ENCODE measurements around the gene KRTAP12-3.
"Not testable (repeated sequence)": the region's sequence is repeated elsewhere in the genome, so short reads cannot be mapped to it uniquely, and the experiment has no call there.

KRTAP12-3 gene

DNA sequence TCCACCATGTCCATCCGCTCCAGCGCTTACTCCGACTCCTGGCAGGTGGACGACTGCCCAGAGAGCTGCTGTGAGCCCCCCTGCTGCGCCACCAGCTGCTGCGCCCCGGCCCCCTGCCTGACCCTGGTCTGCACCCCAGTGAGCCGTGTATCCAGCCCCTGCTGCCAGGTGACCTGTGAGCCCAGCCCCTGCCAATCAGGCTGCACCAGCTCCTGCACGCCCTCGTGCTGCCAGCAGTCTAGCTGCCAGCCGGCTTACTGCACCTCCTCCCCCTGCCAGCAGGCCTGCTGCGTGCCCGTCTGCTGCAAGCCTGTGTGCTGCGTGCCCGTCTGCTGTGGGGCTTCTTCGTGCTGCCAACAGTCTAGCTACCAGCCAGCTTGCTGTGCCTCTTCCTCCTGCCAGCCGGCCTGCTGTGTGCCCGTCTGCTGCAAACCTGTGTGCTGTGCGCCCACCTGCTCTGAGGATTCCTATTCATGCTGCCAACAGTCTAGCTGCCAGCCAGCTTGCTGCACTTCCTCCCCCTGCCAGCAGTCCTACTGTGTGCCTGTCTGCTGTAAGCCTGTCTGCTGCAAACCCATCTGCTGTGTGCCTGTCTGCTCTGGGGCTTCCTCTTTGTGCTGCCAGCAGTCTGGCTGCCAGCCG, 30.4 kb upstream of the KRTAP12-3 start:
- DNase-seq (ENCODE audit: low read depth in 2 of 2), result not testable (repeated sequence)

DNA sequence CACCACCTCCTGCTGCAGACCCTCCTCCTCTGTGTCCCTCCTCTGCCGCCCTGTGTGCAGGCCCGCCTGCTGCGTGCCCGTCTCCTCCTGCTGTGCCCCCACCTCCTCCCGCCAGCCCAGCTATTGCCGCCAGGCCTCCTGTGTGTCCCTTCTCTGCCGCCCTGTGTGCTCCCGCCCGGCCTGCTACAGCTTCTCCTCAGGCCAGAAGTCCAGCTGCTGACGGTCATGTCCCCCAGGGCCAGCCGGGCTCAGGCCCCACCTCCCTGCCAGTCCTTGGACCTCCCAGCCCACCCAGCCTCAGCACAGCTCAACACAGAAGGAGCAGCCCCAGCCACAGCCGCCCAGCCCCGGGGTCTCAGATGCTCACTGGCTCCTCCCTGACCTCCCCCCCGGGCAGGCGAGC, 29.9 kb upstream of the KRTAP12-3 start:
- DNase-seq (ENCODE audit: low read depth in 2 of 2), result not testable (repeated sequence)

DNA sequence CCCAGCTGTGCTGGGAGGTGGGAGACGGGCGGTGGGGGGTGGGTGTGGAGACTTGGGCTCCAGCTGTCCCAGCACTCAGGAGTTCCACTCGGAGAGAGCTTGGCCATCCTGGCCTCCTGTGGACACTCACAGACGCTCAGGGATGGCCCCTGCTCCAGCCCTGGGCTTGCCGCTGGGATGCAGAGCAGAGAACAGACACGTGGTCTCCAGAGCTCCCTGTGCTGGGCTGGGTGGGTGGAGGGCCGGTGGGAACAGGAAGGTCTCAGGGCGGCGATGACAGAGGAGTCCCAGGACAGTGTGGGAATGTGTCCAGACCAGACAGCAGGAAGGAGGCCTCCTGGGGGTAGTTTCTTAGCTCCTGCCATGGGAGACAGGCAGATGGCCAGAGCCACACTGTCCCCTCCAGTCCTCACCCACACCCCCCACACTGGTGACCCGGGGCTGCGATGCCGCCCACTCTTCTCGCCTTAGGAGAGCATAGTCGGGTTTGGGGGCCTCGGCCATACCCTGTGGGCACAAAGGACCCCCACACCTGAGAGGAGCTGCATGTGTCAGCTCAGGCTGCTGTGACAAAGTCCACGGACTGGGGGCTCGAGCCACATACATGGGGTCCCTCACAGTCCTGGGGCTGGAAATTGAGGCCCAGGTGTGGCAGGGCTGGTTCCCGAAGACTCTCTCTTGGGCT, 28.9 kb upstream of the KRTAP12-3 start:
- DNase-seq (ENCODE audit: low read depth in 2 of 2), result no peak

DNA sequence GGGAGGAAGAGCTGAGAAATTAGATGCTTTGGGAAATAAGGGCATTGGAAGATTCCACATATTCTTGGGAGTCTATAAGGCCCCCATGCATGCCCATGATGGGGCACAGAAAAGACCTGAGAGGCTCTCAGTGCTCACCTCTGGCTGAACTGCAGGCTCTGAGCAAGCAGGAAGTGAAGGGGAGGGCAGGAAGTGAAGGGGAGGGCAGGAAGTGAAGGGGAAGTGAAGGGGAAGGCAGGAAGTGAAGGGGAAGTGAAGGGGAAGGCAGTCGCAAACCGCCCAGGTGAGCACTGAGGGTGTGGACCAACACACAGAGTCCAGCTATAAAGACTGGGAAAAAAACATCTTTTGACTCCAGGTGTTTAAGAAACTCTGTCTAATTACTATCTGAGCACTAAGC, 27.3 kb upstream of the KRTAP12-3 start:
- DNase-seq (ENCODE audit: low read depth in 2 of 2), result no peak

DNA sequence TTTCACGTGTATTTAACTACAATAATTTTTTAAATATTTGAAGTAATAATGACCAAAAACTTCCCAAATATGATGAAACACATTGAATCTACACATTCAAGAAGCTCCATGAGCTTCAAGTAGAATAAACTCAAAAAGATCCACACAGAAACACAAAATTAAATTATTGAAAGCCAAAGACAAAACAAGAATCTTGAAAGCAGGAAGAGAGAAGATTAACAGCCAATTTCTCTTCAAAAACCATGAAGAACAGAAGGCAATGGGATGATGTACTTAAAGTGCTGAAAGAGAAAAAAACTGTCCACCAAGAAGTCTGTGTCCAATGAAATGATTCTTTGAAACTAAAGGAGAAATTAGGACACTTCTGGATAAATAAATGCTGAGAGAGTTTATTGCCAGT, 25.7 kb upstream of the KRTAP12-3 start:
- no peak for DNase-seq (ENCODE audit: low read depth in 2 of 2)

DNA sequence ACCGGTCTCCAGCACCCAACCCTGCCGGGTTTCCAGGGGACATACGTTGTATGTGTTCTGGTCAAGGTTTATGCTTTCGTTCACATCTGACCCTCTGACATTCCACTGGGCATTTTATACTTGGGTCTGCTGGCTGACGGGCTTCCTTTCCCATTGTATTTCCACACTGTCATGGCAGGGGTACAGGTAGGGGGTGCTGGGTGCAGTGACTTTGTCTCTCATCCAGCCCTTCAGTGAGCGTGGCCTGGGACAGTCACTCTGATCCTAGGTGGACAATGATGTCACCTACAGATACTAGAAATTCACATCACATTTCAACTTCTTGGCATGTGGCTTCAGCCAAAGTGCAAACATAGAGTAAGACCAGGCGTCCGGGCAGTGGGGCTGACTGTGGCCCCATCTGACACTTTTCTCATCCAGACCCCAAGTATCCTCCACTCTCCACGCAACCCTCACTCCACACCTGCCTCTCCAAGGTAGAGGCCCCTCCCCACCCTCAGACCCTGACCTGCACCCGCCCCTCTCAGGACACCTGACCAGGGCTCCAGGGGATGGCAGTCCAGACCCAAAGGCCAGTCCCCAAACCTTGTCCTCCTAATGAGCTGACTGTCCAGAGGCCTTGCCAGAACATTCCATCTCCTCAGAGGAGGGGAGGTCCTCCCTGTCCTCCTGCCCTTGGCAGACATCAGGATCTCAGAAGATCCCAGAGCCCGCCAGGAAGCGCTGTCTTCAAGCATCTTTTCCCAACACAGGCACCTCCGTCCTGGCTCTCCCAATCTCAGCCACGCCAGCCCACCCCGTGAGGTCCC, 21.3 kb upstream of the KRTAP12-3 start:
- no peak for DNase-seq (ENCODE audit: low read depth in 2 of 2)

DNA sequence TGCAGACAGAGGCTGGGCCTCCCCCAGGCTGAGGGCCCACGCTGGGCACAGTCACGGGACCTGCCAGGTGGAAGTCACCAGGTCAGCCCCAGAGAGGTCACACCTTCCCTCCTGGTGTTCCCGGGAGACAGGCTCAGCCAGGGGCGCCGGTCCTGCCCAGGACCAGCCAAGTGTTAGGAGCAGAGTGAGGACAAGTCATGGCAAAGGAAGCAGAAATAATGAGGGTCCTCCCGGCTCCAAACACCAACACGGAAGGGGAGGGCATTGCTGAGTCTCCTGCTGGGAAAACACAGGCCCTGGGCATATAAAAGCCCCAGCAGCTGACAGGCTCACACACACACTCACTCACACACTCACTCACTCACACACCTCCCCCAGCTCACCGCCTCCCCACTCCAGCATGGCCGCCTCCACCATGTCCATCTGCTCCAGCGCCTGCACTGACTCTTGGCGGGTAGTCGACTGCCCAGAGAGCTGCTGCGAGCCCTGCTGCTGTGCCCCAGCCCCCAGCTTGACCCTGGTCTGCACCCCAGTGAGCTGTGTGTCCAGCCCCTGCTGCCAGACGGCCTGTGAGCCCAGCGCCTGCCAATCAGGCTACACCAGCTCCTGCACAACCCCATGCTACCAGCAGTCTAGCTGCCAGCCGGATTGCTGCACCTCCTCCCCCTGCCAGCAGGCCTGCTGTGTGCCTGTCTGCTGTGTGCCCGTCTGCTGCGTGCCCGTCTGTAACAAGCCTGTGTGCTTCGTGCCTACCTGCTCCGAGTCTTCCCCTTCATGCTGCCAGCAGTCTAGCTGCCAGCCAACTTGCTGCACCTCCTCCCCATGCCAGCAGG, 20.5 kb upstream of the KRTAP12-3 start, which contains the start of gene KRTAP10-10:
Gene KRTAP10-10 (plus strand): TSS at position 339 of the 833 bp plus-strand sequence. CDS start 62 bp downstream, at position 401.
- DNase-seq (ENCODE audit: low read depth in 2 of 2), result no peak

DNA sequence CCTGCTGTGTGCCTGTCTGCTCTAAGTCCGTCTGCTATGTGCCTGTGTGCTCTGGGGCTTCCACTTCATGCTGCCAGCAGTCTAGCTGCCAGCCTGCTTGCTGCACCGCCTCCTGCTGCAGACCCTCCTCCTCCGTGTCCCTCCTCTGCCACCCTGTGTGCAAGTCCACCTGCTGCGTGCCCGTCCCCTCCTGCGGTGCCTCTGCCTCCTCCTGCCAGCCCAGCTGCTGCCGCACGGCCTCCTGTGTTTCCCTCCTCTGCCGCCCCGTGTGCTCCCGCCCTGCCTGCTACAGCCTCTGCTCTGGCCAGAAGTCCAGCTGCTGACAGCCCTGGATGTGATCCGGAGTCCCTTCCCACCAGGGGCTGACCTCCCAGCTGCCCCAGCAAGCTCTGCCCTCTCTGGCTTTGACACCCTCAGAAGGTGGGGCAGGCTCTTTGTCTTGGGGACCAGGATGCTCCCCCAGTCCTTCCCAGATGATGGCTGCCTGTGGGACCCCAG, 19.8 kb upstream of the KRTAP12-3 start:
- not testable (repeated sequence) for DNase-seq (ENCODE audit: low read depth in 2 of 2)

DNA sequence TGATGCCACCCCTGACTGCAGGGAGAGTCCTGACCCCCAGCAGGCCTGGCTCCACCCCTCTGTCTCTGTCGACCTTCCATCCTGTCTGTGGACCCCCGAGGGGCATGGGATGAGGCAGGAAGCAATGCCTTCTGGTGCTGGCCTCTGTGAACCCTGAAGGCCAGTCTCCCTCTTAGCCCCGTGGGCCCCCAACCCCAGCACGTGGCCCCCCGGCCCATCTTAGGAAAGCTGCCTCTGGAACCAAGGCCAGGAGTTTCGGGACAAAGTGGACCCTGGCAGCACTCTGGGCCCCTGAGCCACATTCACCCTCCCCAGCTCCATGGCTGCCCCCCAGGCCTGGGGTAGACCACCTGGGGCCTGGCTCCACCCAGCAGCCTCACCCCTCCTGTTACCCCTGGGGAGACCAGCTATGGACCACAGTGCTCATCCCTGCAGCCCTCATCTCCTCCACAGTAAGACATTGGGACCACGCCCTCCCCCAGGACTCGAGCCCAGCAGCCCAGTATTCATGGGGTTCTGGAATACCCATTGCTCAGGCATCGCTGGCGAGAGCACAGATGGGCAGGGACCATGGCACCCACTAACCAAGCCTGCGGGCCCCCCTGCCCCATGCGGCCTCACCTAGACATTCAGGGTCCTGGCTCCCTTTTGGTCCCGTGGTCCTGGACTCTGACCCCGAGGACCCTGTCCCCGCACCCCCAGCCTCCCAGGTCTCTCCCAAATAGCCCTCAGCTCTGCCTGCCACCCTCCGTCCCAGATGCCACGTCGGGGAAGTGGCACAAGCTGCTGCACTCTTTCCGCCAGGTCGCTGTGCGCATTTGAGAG, 19.0 kb upstream of the KRTAP12-3 start:
- DNase-seq (ENCODE audit: low read depth in 2 of 2), result not testable (repeated sequence)

DNA sequence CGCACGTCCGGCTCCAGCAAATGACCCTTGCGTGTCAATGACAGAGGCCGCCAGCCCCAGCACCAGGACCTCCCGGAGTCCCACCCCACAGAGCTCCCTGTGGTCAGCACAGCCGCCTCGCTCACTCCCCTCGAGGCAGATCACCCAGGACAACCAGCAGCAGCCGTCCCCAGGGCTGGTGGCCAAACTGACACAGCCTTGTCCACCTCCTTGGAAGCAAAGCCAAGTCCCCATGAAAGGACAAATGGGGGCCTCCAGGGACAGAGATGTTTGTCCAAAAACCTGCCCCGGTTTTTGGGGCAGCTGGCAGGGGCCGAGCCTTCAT, 18.4 kb upstream of the KRTAP12-3 start:
- DNase-seq (ENCODE audit: low read depth in 2 of 2), result no peak

DNA sequence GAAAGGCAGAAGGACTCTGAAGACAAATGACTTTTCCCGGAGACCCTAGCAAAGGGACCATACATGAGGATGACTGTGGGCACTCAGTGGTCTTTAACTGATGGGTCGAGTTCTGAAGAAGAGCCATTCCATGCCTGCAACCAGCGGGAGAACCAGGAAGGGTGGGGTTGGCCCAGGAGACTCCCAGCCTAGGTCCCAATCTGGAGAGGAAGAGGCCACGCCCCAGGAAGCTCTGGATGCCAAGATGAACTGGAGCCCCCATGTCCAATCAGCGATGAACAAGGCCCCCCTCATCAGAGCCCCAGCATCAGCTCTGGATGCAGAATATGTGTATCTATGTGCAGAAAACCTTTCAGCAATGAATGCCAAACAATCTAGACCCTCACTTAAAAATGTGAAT, 17.0 kb upstream of the KRTAP12-3 start:
- no peak for DNase-seq (ENCODE audit: low read depth in 2 of 2)

DNA sequence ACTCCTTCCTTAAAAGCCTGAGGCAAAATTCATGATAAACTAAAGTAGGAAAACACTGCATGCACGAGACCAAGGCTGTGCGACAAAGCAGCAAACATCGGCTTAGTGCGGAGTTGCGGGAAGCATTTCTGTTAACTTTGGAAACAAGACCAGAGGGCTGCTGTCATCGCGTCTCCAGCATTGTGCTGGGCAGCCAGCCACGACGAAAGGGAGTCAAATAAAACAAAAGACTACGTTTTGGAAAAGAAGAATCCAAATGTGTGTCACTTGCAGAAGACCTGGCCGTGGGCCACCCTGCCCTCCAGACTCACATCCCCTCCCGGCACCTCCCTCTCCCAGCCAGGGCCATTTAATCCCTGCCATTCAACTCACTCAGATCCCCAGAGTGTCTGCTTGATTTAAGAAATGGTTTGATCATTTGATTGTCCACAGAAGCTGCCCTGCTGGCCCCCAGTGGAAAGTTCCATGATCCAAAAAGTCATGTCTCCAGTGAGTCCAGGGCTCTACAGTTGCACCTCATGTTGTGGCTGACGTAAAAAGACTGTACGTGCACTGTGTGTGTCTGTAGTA, 13.9 kb upstream of the KRTAP12-3 start:
- no peak for DNase-seq (ENCODE audit: low read depth in 2 of 2)

DNA sequence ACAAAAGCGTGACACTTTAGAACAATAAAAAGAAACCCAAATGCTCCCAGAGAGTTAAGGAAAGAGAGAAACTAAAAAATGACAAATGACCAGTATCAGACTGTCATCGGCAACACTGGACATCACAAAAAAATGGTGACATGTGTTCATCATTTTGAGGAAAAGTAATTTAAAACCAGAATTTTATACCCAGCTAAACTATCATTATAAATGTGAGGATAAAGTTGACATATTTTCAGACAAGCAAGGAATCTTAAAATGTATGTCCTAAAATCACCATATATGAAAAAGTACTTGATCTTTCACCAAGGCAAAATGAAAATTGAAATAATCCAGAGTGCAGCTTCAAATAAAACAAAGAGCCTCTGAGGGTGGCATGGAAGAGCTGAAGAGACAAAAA, 12.9 kb upstream of the KRTAP12-3 start:
- no peak for DNase-seq (ENCODE audit: low read depth in 2 of 2)

DNA sequence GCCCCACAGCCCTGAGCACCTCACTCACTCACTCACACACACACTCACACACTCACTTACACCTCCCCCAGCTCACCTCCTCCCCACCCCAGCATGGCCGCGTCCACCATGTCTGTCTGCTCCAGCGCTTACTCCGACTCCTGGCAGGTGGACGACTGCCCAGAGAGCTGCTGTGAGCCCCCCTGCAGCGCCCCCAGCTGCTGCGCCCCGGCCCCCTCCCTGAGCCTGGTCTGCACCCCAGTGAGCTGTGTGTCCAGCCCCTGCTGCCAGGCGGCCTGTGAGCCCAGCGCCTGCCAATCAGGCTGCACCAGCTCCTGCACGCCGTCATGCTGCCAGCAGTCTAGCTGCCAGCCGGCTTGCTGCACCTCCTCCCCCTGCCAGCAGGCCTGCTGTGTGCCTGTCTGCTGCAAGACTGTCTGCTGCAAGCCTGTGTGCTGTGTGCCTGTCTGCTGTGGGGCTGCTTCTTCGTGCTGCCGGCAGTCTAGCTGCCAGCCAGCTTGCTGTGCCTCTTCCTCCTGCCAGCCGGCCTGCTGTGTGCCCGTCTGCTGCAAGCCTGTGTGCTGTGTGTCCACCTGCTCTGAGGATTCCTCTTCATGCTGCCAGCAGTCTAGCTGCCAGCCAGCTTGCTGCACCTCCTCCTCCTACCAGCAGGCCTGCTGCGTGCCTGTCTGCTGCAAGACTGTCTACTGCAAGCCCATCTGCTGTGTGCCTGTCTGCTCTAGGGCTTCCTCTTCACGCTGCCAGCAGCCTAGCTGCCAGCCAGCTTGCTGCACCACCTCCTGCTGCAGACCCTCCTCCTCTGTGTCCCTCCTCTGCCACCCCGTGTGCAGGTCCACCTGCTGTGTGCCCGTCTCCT, 11.1 kb upstream of the KRTAP12-3 start, which contains the start of gene KRTAP10-11:
Gene KRTAP10-11 (plus strand): TSS at position 49 of the 856 bp plus-strand sequence. CDS start 45 bp downstream, at position 94.
- not testable (repeated sequence) for DNase-seq (ENCODE audit: low read depth in 2 of 2)

DNA sequence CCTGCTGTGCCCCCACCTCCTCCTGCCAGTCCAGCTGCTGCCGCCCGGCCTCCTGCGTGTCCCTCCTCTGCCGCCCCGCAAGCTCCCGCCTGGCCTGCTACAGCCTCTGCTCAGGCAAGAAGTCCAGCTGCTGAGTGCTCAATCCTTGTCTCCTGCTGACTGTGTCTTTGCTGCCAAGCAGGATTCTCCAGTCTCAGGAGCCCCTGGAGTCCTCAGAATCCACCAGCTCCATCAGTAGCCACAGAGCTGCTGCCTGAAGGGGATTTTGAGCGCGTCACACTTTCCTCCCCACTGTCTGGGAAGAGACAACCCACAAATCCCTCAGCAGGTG, 10.5 kb upstream of the KRTAP12-3 start:
- no peak for DNase-seq (ENCODE audit: low read depth in 2 of 2)

DNA sequence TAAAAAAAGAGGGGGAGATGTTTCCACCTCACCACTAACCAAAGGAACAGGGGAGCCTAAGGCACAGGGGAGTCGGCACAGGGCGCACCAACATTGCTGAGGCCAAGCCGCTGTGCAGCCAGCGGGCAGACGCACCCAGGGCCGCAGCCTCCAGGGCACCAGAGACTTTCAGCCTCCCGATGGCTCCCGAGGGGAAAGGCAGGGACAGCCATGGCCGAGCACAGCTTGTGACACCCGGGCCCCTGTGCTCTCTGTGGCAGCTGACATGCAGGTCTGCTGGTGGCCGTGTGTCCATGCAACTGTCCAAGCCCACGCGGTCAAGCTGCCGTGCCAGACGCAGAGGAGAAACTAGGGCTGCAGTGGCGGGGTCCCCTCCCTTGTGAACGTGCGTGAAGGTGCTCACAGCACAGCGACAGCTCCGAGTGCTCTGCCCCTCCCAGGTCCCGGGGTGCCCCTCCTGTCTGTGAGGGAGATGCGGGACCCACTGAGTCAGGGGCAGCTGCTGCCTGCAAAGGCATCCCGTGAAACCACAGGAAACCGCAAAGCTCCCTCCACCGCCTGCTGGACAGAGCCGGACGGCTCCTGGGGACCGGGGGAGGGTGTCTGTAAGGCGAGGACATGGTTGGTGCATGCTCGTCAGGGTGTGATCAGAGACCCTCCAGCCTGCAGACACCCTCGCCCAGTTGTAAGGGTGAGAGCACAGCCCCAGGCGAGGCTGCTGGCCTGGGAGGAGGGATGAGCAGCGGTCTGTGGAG, 9.0 kb upstream of the KRTAP12-3 start:
- no peak for DNase-seq (ENCODE audit: low read depth in 2 of 2)

DNA sequence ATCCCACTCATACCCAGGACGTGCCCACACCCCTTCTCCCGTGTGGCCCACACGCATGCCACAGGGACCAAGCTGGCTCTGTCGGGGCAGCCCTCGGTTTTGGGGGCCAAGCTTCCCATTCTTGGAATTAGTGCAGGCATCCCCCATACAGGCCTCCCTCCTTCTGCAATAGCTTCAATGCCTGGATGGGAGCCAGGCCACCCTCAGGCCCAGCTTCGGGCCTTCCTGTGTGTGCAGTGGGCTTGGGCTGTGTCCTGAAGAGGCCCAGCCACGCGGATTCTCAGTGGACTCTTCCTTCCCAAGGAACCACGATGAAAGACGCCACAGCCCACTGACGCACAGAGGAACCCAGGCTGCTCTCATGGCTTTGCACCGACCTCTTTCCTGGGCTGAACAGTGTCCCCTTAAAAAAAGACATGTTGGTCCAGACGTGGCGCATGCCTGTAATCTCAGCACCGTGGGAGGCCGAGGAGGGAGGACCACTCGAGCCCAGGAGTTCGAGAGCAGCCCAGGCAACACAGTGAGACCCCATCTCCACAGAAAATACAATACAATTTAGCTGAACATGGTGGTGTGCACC, 8.1 kb upstream of the KRTAP12-3 start:
- DNase-seq (ENCODE audit: low read depth in 2 of 2), result no peak

DNA sequence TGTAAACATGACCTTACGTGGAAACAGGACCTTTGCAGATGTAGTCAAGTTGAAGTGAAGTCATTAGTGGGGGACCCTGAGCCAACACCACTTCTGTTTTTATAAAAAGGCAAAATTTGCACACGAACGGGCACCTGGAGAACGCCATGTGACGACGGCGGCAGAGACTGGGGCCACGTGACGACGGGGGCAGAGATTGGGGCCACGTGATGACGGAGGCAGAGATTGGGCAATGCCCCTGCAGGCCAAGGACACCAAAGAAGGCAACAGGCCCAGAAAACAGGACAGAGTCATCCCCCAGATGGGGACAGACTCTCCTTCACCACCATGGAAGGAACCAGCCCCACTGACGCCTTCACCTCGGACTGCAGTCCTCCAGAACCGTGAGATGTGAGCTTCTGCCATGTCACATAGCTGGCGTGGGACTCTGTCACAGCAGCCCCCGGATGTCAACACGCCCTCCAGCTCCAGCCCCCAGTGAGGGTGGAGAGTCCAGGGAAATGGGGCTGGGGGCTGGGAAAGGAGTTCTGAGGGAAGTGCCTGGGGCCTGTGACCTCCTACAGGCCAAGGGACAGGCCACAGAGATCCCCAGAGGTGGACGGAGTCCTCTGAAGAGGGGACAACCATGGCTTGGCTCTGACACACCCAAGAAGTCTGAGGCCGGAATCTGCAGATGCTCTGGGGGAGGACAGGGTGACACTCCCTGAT, 7.3 kb upstream of the KRTAP12-3 start:
- DNase-seq (ENCODE audit: low read depth in 2 of 2), result no peak
